Activated naive CD8-positive, alpha-beta T cell treated with anti-CD3 and anti-CD28 coated beads, Interleukin-2, amount 50 U/mL, for 24 hours (primary cell): ENCODE measurements around the gene LSM12.

Experiments
- ATAC-seq: fragments of 150-1000 bp; cut with Tn5 transposase; one replicate; pipeline ENCODE4 v1.10.0; 2021
- DNase-seq: peaks from one replicate; pipeline ENCODE4 v3.0.0; 2021
- H3K27ac Mint-ChIP-seq: one replicate; pipeline ENCODE4 v1.8.0; 2021; ENCODE audit warnings: mild to moderate bottlenecking, mixed read lengths
- H3K27me3 Mint-ChIP-seq: one replicate; pipeline ENCODE4 v1.8.0; 2021; ENCODE audit warnings: mixed read lengths
- H3K36me3 Mint-ChIP-seq: one replicate; pipeline ENCODE4 v1.8.0; 2021; ENCODE audit warnings: low read depth, mixed read lengths
- H3K4me1 Mint-ChIP-seq: one replicate; pipeline ENCODE4 v1.8.0; 2021; ENCODE audit warnings: mixed read lengths
- H3K4me3 Mint-ChIP-seq: one replicate; pipeline ENCODE4 v1.8.0; 2021; ENCODE audit warnings: mild to moderate bottlenecking, moderate library complexity, mixed read lengths
- H3K9me3 Mint-ChIP-seq: one replicate; pipeline ENCODE4 v1.8.0; 2021; ENCODE audit warnings: mixed read lengths

The LSM12 gene

DNA sequence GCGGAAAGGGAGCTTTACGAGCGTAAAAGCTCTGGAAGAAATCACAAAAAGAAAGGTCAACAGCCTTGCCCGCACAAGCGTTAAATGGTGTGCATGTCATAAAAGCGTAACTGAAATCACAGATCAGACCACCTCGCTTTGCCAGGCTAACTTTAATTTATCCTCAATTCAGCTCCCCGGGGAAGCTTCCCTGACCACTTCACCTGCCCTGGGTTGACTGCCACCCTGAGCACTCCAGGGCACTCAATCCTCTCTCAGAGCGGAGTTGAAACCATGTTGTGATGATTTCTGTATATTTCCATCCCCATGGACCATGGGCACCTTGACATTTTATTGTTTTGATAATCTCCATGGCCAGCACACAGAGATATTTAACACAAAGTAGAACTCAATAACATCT lies 78.2 kb downstream of the LSM12 start:
- no peaks in the 10 kb centered on the region for H3K36me3 Mint-ChIP-seq
- H3K4me3 Mint-ChIP-seq = no peak overlapping the region
- no peaks in the 10 kb centered on the region for H3K4me1 Mint-ChIP-seq
- peaks cover 37% of the 10 kb centered on the region for H3K27me3 Mint-ChIP-seq
- no peaks in the 10 kb centered on the region for H3K9me3 Mint-ChIP-seq
- H3K27ac Mint-ChIP-seq = no peak overlapping the region
- ATAC-seq (no peak), DNase-seq (no peak)

GRCh38 chr17:43987131-43988021 lies 79.1 kb downstream of the LSM12 start:
- no peaks in the 10 kb centered on the region for H3K4me1 Mint-ChIP-seq
- no peak overlapping the region for H3K4me3 Mint-ChIP-seq
- no peaks in the 10 kb centered on the region for H3K36me3 Mint-ChIP-seq
- H3K27me3 Mint-ChIP-seq = peaks cover 46% of the 10 kb centered on the region
- no peaks in the 10 kb centered on the region for H3K9me3 Mint-ChIP-seq
- ATAC-seq (no peak), DNase-seq (no peak)
- H3K27ac Mint-ChIP-seq = no peak overlapping the region

GRCh38 chr17:43986225-43986981 lies 80.1 kb downstream of the LSM12 start:
- Mint-ChIP-seq H3K36me3 (no peaks in the 10 kb centered on the region), H3K27me3 (peaks cover 56% of the 10 kb centered on the region), H3K9me3 (no peaks in the 10 kb centered on the region), H3K27ac (no peak overlapping the region), H3K4me3 (no peak overlapping the region), H3K4me1 (no peaks in the 10 kb centered on the region)
- no peak for ATAC-seq
- DNase-seq = no peak

DNA sequence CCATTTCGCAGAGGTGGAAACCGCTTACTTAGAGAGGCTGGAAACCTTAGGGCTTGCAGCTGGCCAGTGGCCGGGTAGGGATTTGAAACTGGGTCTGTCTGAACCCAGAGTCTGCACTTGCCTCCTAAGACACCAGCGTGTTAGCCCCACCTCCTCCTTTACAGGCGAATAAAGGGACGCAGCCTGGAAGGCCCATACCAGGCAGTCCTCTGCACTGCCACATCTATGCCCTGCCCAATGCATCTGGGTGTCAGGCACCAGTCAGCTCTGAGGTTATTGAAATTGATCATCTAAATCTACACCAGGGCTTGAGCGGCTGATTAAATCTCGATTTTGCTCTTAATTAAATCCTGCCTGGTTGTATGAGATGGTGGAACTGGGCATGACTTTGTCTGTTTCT lies 82.0 kb downstream of the LSM12 start:
- Mint-ChIP-seq H3K27me3 (peaks cover 62% of the 10 kb centered on the region), H3K27ac (no peak overlapping the region), H3K9me3 (no peaks in the 10 kb centered on the region), H3K36me3 (no peaks in the 10 kb centered on the region), H3K4me3 (no peak overlapping the region), H3K4me1 (no peaks in the 10 kb centered on the region)
- ATAC-seq = no peak
- DNase-seq = no peak
